Measurements from ENCODE around the gene ABLIM2.

DNA sequence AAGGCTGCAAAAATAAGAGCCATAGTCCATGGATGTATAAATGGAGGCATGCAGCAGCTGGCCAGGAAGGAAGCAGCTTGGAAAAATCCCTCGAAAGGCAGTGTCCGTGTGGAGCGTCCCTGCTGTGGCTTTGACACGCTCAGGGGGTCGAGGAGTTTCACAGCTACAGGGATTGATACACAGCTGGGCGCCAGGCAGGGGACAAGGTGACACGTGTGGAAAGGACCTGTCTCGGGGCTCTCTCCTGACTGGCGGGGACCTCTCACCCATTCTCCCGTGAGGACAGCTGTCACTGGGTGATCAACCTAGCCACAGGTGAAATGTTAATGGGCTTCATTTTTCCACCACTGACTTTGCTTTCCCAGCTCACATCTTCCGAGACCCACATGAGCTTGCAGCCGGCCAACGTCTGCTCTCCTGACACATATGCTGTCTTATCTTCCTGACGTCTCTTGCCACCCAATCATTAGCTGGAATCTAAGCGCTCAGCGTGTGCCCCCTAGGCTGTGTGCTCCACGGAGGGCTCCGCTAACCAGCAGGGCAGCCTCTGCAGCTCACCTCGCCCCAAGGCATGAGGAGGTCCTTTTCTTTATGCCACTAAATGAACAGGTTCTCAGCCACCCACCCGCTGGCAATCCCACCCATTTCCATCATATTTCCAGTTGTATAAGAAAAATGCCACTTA, 129.6 kb downstream of the ABLIM2 start:
- TF ChIP-seq CTCF (IDR thresholded peaks at IDR 0.05; ENCODE audit: low read length) (no peak), EZH2 (optimal IDR thresholded peaks at IDR 0.05; ENCODE audit: low read depth, low read length) (no peak), EZH2phosphoT487 (IDR thresholded peaks at IDR 0.05; ENCODE audit: low read length) (no peak)
